Mesendoderm (in vitro differentiated cells): ENCODE results near the gene PROX2.
A peak's percentile ranks its signal among the peaks of the same experiment; 100 is the strongest.

Source experiments
- DNase-seq: peaks from one replicate; pipeline ENCODE4 v3.0.0; 2013
- H2AK5ac ChIP-seq: 2 replicates; pipeline ENCODE4 v1.6.1; 2013; ENCODE audit warnings: low read length, inconsistent platforms
- H2BK120ac ChIP-seq: 2 replicates; pipeline ENCODE4 v1.6.1; 2013; ENCODE audit warnings: low read depth, mild to moderate bottlenecking, low read length, moderate library complexity, mixed read lengths
- H2BK15ac ChIP-seq: replicated peaks from 2 replicates; pipeline ENCODE4 v1.6.1; 2013; ENCODE audit warnings: low read depth, mild to moderate bottlenecking, moderate library complexity
- H2BK5ac ChIP-seq: 2 replicates; pipeline ENCODE4 v1.6.1; 2013; ENCODE audit warnings: low read length, inconsistent platforms
- H3K18ac ChIP-seq: 2 replicates; pipeline ENCODE4 v1.6.1; 2013; ENCODE audit warnings: mild to moderate bottlenecking, low read length, mixed read lengths
- H3K23ac ChIP-seq: one replicate; pipeline ENCODE4 v1.6.1; 2013; ENCODE audit warnings: low read length
- H3K27ac ChIP-seq: 2 replicates; pipeline ENCODE4 v1.5.1; 2013; ENCODE audit warnings: low read depth, mild to moderate bottlenecking, inconsistent platforms, low read length, moderate library complexity
- H3K27me3 ChIP-seq: 2 replicates; pipeline ENCODE4 v1.6.1; 2013; ENCODE audit warnings: low read length, control low read depth, mild to moderate bottlenecking, inconsistent platforms; ENCODE audit not compliant: insufficient read depth, poor library complexity
- H3K36me3 ChIP-seq: 2 replicates; pipeline ENCODE4 v1.6.1; 2013; ENCODE audit warnings: low read length, inconsistent platforms; ENCODE audit not compliant: control insufficient read depth, insufficient read depth
- H3K4ac ChIP-seq: one replicate; pipeline ENCODE4 v1.6.1; 2013; ENCODE audit warnings: low read depth, mild to moderate bottlenecking, low read length, moderate library complexity
- H3K4me1 ChIP-seq: 2 replicates; pipeline ENCODE4 v1.6.1; 2013; ENCODE audit warnings: low read depth, low read length, inconsistent platforms; ENCODE audit not compliant: control insufficient read depth
- H3K4me2 ChIP-seq: 2 replicates; pipeline ENCODE4 v1.6.1; 2013; ENCODE audit warnings: low read length
- H3K4me3 ChIP-seq: 2 replicates; pipeline ENCODE4 v1.5.1; 2013; ENCODE audit warnings: mild to moderate bottlenecking, low read length
- H3K56ac ChIP-seq: one replicate; pipeline ENCODE4 v1.6.1; 2013; ENCODE audit warnings: low read length
- H3K79me1 ChIP-seq: 2 replicates; pipeline ENCODE4 v1.6.1; 2013; ENCODE audit warnings: low read length, inconsistent platforms
- H3K79me2 ChIP-seq: 2 replicates; pipeline ENCODE4 v1.6.1; 2013; ENCODE audit warnings: mild to moderate bottlenecking, low read length; ENCODE audit not compliant: control insufficient read depth, insufficient read depth
- H3K9ac ChIP-seq: 2 replicates; pipeline ENCODE4 v1.6.1; 2013; ENCODE audit warnings: low read length, inconsistent platforms
- H4K5ac ChIP-seq: one replicate; pipeline ENCODE4 v1.6.1; 2013; ENCODE audit warnings: low read length
- H4K8ac ChIP-seq: one replicate; pipeline ENCODE4 v1.6.1; 2013; ENCODE audit warnings: low read depth, mild to moderate bottlenecking, control low read depth, low read length, moderate library complexity
- WGBS: extraction: QIAGEN DNeasy Blood & Tissue Kit; methylation state at CpG from one replicate; pipeline ENCODE4 v1.1.7; 2013; ENCODE audit warnings: low lambda C conversion rate, missing lambda C conversion rate; ENCODE audit not compliant: insufficient coverage; ENCODE audit errors: extremely low coverage; 5-methylcytosine and 5-hydroxymethylcytosine counted together

Gene PROX2

DNA sequence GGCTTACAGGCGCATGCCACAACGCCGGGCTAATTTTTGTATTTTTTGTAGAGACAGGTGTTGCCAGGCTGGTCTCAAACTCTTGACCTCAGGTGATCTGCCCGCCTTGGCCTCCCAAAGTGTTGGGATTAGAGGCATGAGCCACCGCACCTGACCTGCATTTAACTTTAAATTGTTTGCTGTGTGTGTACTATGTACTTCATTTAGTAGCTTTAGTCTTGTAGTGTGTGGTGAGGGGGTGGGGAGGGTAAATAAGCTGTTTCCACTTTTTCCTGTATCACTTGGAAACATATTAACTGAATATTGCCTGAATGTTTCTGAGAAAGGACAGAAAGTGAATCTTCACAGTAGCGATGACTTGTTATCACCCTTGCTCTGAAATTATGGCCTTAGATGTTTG is 14.3 kb upstream of the PROX2 start:
- Histone ChIP-seq H3K27me3 (no peaks in the 10 kb centered on the region), H3K4ac (no peak overlapping the region), H2BK120ac (no peak overlapping the region), H3K27ac (no peak overlapping the region), H3K9ac (no peak overlapping the region), H3K4me3 (no peak overlapping the region), H2AK5ac (no peak overlapping the region), H3K18ac (no peak overlapping the region), H3K56ac (no peak overlapping the region), H3K4me2 (no peak overlapping the region), H2BK15ac (no peak overlapping the region), H4K5ac (no peak overlapping the region), H3K79me2 (peaks cover 25% of the 10 kb centered on the region), H2BK5ac (no peak overlapping the region), H3K79me1 (peaks cover 4% of the 10 kb centered on the region), H3K4me1 (peaks cover under 1% of the 10 kb centered on the region), H3K36me3 (peaks cover 9% of the 10 kb centered on the region), H4K8ac (no peak overlapping the region), H3K23ac (no peak overlapping the region)
- WGBS, result no CpG with 5 or more reads among the region's 6 CpGs
- no peak for DNase-seq

DNA sequence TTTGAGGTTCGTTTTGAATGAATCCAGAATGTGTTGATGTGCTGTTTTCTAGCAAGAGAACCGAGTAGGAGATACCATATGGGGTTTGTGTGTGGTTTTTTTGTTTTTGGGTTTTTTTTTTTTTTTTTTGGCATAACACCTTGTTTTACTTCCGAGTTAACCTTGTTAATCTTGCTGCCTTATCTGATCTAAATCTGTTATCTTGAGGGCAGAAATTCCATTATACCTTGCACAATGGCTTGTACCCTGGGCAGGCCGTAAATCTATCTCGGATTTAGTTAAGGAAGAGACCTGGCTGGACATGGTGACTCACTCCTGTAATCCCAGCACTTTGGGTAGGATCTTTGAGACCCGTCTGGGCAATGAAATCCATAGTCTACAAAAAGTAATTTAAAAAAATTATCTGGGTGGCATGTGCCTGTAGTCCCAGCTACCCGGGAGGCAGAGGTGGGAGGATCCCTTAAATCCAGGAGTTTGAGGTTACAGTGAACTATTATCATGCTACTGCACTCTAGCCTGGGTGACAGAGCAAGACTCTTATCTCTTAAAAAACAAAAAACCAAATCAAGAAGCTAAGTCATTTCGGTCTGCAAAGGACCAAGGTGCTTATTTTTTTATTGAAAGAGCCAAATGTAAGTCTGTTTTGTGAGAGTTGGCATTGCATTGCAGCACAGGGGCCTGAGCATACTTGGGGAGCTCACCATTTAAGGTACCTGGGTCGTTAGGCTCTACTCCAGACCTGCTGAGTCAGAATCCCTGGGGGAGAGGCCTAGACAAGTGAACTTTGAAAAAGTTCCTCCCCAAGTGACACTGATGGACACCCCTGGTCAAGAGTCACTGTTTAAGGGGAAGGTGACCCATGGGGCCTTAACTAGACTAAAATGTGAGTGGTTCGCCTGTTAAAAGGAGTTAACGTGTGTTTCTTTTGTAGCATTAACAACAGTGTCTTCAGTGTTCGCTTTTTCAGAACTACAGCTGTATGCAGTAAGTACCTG is 12.5 kb upstream of the PROX2 start:
- Histone ChIP-seq H3K27me3 (no peaks in the 10 kb centered on the region), H3K36me3 (peaks cover 2% of the 10 kb centered on the region), H3K9ac (no peak overlapping the region), H3K27ac (no peak overlapping the region), H3K4me2 (no peak overlapping the region), H3K18ac (no peak overlapping the region), H3K56ac (no peak overlapping the region), H3K4me1 (peaks cover 10% of the 10 kb centered on the region), H4K5ac (no peak overlapping the region), H2BK15ac (no peak overlapping the region), H3K79me1 (peaks cover 7% of the 10 kb centered on the region), H3K4me3 (no peak overlapping the region), H3K79me2 (peaks cover 43% of the 10 kb centered on the region), H2BK120ac (no peak overlapping the region), H2AK5ac (no peak overlapping the region), H3K23ac (no peak overlapping the region), H4K8ac (no peak overlapping the region), H3K4ac (no peak overlapping the region), H2BK5ac (no peak overlapping the region)
- peak; percentile 54 for DNase-seq
- no CpG with 5 or more reads among the region's 12 CpGs for WGBS

DNA sequence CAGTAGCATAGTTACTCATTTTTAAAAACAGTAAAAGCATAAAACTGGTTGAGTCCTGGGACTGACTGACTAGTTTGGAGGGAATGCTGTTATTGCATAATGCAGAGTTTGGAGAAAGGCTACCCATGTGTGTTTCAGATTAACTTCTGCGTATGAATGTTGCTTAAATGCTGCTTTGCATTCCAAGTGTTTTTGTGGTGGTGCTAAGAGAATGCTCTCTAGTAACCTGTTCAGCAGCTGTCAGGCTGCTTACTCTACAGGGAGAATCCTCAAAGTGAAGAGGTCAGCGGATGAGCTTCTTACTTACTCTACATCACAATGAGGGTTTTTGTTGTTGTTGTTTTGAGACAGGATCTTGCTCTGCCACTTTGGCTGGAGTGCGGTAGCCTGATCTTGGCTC is 10.1 kb upstream of the PROX2 start:
- Histone ChIP-seq H3K18ac (no peak overlapping the region), H3K36me3 (no peaks in the 10 kb centered on the region), H3K23ac (no peak overlapping the region), H2BK120ac (no peak overlapping the region), H4K5ac (no peak overlapping the region), H4K8ac (no peak overlapping the region), H2BK15ac (no peak overlapping the region), H3K27me3 (no peaks in the 10 kb centered on the region), H3K4me1 (peaks cover 10% of the 10 kb centered on the region), H3K56ac (no peak overlapping the region), H3K79me2 (peaks cover 58% of the 10 kb centered on the region), H3K4me3 (no peak overlapping the region), H2AK5ac (no peak overlapping the region), H3K79me1 (peaks cover 13% of the 10 kb centered on the region), H3K9ac (no peak overlapping the region), H2BK5ac (no peak overlapping the region), H3K4me2 (no peak overlapping the region), H3K27ac (no peak overlapping the region), H3K4ac (no peak overlapping the region)
- WGBS, result no CpG with 5 or more reads among the region's 3 CpGs
- peak; percentile 74 for DNase-seq

DNA sequence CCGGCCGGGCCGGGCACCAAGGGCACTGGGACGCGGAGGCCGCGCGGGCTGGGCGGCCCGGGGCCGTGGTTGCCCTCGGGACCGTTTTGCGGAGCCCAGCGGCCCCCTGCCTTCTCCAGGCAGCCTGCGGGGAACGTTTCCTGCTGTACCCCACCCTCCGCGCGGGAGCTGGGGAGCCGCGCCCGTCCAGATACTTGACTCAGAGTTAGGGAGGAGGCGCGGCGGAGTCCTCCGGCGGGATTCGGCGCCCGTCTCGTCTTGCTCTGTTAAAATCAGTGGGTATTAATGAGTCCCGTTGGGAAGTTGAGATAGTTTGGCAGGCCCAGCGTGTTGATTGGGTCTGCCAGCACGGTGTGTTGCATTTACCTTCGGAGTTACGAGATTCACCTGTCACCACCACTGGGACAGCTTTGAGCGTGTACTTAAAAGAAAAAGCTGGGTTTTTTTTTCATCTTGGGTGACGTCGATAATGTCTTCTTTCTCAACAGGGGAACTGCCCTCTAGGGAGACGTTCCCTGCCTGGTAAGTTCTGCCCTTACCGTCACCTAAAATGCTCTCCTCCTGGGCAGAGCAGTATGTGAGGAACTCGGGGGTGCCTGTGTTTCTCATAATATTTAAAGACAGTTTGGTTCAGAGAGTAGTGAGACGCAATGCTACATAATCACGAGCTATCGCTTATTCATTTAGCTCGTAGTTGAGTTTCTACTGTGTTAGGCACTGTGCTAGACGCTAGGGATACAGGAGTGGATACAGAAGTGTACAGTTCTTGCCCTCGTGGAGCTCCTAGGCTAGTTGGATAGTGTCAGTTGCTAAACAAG is 6.4 kb upstream of the PROX2 start:
- H3K56ac ChIP-seq, result peak overlapping the region; percentile 97
- H4K8ac ChIP-seq, result no peak overlapping the region
- H3K4me3 ChIP-seq, result peak overlapping the region; percentile 96
- H3K27ac ChIP-seq, result peak overlapping the region; percentile 76
- H3K18ac ChIP-seq, result peak overlapping the region; percentile 62
- no peak overlapping the region for H2BK15ac ChIP-seq
- peak overlapping the region; percentile 65 for H2BK5ac ChIP-seq
- WGBS, result no CpG with 5 or more reads among the region's 49 CpGs
- no peak overlapping the region for H2BK120ac ChIP-seq
- no peaks in the 10 kb centered on the region for H3K27me3 ChIP-seq
- DNase-seq, result peak; percentile 51
- no peak overlapping the region for H3K23ac ChIP-seq
- H3K9ac ChIP-seq, result peak overlapping the region; percentile 97
- H3K4ac ChIP-seq, result peak overlapping the region; percentile 60
- H3K4me2 ChIP-seq, result peak overlapping the region; percentile 99
- H3K4me1 ChIP-seq, result peaks cover 10% of the 10 kb centered on the region
- no peak overlapping the region for H4K5ac ChIP-seq
- peaks cover 49% of the 10 kb centered on the region for H3K79me2 ChIP-seq
- H3K79me1 ChIP-seq, result peaks cover 10% of the 10 kb centered on the region
- H3K36me3 ChIP-seq, result no peaks in the 10 kb centered on the region
- no peak overlapping the region for H2AK5ac ChIP-seq

DNA sequence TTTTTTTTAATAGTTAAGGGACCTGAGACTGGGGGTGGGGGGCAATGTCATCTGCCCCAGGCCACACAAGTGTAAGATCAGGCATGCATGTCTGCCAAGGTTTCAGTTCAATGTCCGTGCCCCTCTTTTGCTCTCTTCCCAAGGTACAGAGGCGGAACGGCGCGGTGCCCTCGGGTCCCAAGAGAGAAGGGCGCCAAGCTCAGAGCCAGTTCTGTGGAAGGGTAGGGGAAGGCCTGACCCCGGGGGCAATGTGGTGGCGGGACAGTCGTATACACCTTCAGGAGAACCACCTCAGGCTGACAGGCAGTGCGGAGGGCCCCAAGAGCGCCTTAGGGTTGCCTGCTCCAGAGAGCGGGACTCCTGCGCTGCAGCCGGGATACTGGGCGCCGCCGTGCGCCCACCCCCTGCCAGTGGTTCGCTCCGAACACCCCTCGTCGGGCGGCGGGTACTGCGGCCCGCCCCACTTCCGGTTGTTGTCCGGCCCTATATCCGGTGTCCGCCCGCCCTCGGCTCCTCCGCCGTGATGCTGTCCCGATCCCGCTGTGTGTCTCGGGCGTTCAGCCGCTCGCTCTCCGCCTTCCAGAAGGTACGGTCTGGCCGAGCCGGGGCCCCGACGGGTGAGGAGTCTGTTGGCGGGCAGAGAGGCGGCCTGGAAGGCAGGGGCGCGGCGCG is 5.6 kb upstream of the PROX2 start, which contains the start of gene DLST:
TSS of gene DLST (plus strand) at position 486 of the 672 bp plus-strand sequence. CDS start at position 524, 38 bp downstream.
- WGBS, result no CpG with 5 or more reads among the region's 53 CpGs
- no peak within 1 kb of the TSS for H2BK15ac ChIP-seq
- peak within 1 kb of the TSS; percentile 82 for H2BK5ac ChIP-seq
- H3K27ac ChIP-seq, result peak within 1 kb of the TSS; percentile 76
- H3K4me1 ChIP-seq, result peaks cover 10% of the 10 kb centered on the region
- H2AK5ac ChIP-seq, result no peak within 1 kb of the TSS
- H3K27me3 ChIP-seq, result no peaks in the 10 kb centered on the region
- peak within 1 kb of the TSS; percentile 99 for H3K4me2 ChIP-seq
- H2BK120ac ChIP-seq, result no peak within 1 kb of the TSS
- peak within 1 kb of the TSS; percentile 97 for H3K9ac ChIP-seq
- peaks cover 46% of the 10 kb centered on the region for H3K79me2 ChIP-seq
- H3K36me3 ChIP-seq, result no peaks in the 10 kb centered on the region
- peak within 1 kb of the TSS; percentile 99 for H3K23ac ChIP-seq
- H3K4ac ChIP-seq, result peak within 1 kb of the TSS; percentile 60
- H3K18ac ChIP-seq, result peak within 1 kb of the TSS; percentile 62
- H4K5ac ChIP-seq, result no peak within 1 kb of the TSS
- DNase-seq, result peak; percentile 92
- peak within 1 kb of the TSS; percentile 100 for H3K56ac ChIP-seq
- peak within 1 kb of the TSS; percentile 96 for H3K4me3 ChIP-seq
- H3K79me1 ChIP-seq, result peaks cover 10% of the 10 kb centered on the region
- H4K8ac ChIP-seq, result no peak within 1 kb of the TSS
